ENCODE results near the gene PSPH. TPM values are rescaled to one million over a fixed set of nuclear protein-coding genes. Genes with fewer than 3 reads are reported as not detected.
A peak's percentile ranks its signal among the peaks of the same experiment; 100 is the strongest.

PSPH gene
- total RNA-seq, 2 donors from 2014 or later, result 8.3 to 25.4 TPM

DNA sequence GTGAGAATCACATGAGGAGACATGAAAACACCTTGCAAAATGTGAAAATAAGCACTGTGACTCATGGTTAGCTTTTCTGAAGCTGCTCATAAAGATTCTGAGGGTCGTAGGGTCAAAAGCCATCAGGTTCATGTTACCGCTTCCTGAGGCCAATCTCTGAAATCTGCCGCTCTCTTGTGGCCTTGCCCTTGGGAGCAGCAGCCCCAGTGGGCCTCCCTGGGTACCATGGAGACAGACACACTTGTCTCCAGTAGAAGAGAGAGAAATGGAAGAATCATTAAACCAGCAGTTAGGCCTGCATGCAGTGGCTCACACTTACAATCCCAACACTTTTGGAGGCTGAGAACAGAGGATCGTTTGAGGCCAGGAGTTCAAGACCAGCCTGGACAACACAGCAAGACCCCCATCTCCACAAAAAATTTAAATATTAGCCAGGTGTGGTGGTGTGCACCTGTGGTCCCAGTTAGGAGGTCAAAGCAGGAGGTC, 44.0 kb downstream of the PSPH start:
- Mint-ChIP-seq H3K4me1 (no peaks in the 10 kb centered on the region), H3K27ac (no peak overlapping the region), H3K36me3 (ENCODE audit: low read depth) (peaks cover 15% of the 10 kb centered on the region), H3K27me3 (no peaks in the 10 kb centered on the region), H3K9me3 (no peaks in the 10 kb centered on the region), H3K4me3 (no peak overlapping the region)
- ATAC-seq (replicated peaks), result peak; percentile 20

DNA sequence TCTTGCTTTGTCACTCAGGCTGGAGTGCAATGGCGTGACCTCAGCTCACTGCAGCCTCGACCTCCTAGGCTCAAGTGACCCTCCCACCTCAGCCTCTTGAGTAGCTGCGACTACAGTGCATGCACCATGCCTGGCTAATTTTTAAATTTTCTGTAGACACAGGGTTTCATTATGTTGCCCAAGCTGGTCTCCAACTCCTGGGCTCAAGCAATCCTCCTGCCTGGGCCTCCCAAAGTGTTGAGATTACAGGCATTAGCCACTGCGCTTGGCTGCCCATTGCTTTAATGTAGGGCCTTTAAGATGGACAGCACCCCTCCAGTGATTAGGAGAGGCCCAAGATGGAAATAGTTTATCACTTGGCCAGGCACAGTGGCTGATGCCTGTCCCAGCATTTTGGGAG, 47.5 kb downstream of the PSPH start:
- ATAC-seq (replicated peaks), result no peak
- Mint-ChIP-seq H3K9me3 (no peaks in the 10 kb centered on the region), H3K27me3 (no peaks in the 10 kb centered on the region), H3K4me3 (no peak overlapping the region), H3K27ac (no peak overlapping the region), H3K36me3 (ENCODE audit: low read depth) (peaks cover 17% of the 10 kb centered on the region), H3K4me1 (peaks cover 7% of the 10 kb centered on the region)

DNA sequence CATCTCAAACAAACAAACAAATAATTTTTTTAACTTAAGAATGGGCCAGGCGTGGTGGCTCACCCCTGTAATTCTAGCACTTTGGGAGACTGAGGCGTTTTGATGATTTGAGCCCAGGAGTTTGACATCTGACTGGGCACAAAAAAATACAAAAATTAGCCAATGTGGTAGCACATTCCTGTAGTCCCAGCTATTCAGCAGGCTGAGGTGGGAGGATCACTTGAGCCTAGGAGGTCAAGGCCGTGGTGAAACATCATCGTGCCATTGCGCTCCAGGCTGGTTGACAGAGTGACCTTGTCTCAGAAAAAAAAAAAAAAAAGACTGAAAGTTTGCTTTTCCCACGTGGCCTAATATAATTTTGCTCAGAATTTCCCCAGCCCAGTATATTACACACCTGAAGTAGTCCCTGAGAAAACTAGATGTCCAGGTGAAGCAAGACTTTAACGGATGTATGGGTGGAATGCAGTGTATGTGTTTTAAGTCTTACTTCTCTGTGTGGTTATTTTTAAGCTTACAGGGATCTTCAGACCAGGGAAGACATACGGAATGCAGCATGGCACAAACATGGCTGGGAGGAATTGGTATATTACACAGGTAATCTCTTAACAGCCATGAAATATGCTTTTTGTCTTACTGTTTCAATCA, 54.3 kb downstream of the PSPH start:
- Mint-ChIP-seq H3K4me1 (peaks cover 7% of the 10 kb centered on the region), H3K27ac (no peak overlapping the region), H3K27me3 (no peaks in the 10 kb centered on the region), H3K9me3 (no peaks in the 10 kb centered on the region), H3K36me3 (ENCODE audit: low read depth) (peaks cover 68% of the 10 kb centered on the region), H3K4me3 (no peak overlapping the region)
- ATAC-seq (replicated peaks), result no peak

DNA sequence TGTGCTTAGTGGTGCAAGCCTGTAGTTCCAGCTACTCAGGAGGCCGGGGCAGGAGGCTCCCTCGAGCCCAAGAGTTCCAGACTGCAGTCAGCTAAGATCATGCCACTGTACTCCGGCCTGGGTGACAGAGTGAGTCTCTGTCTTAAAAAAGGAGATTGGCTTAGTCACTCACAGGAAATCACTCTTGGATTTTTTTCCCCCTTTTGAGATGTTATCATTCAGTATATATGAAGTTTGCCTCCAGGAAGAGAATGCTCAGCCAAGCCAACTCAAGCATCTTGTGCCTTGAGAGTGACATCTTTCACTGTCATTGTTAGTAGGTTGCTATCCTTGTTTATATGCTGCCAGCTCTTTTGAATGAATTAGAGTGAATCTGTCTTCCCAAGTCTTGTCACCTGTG, 58.9 kb downstream of the PSPH start:
- no peaks in the 10 kb centered on the region for H3K4me1 Mint-ChIP-seq

DNA sequence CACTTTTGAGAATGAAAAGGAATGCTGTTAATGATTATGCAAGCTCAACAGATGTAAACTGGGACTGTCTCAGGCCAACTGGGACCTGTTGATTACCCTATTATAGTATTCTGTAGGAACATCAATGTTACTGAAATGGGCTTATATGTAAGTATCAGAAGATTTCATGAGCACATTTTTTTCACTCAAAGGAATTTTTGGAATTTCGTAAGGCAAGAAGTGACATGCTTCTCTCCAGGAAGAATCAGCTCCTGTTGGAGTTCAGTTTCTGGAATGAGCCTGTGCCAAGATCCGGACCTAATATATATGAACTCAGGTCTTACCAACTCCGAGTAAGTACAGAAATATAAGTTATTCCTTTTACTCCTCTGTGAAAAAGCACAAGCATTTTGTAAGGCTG, 67.7 kb downstream of the PSPH start:
- no peak for ATAC-seq (replicated peaks)

More for the DNA sequence above, 58.9 kb downstream of the PSPH start:
- peaks cover 81% of the 10 kb centered on the region for H3K36me3 Mint-ChIP-seq (ENCODE audit: low read depth)
- no peak overlapping the region for H3K27ac Mint-ChIP-seq
- H3K9me3 Mint-ChIP-seq, result no peaks in the 10 kb centered on the region
- no peaks in the 10 kb centered on the region for H3K27me3 Mint-ChIP-seq
- ATAC-seq (replicated peaks), result no peak
- H3K4me3 Mint-ChIP-seq, result no peak overlapping the region

DNA sequence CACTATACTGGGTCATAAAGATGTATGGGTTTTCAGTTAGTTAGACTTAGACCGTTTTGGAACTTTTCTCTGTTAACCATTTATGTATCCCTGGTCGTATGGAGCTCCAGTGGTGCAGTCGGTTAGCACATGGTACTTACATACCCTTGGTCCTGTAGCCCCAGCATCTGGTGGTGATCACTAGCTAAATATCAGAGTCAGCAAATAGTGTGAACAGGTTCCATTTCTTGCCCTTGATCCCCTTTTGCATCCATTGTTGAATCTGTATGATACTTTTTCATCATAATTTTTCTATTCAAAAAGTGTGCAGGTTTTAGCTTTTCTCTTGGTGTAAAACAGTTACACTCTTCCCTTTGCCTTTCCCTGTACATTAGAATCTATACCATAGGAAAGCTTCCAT, 71.0 kb downstream of the PSPH start:
- Mint-ChIP-seq H3K4me1 (peaks cover 4% of the 10 kb centered on the region), H3K27me3 (no peaks in the 10 kb centered on the region), H3K4me3 (no peak overlapping the region), H3K27ac (no peak overlapping the region), H3K36me3 (ENCODE audit: low read depth) (peaks cover 79% of the 10 kb centered on the region), H3K9me3 (no peaks in the 10 kb centered on the region)
- ATAC-seq (replicated peaks), result no peak

More for the DNA sequence above, 67.7 kb downstream of the PSPH start:
- Mint-ChIP-seq H3K27me3 (no peaks in the 10 kb centered on the region), H3K36me3 (ENCODE audit: low read depth) (peaks cover 88% of the 10 kb centered on the region), H3K4me1 (no peaks in the 10 kb centered on the region), H3K9me3 (no peaks in the 10 kb centered on the region), H3K4me3 (no peak overlapping the region), H3K27ac (no peak overlapping the region)

DNA sequence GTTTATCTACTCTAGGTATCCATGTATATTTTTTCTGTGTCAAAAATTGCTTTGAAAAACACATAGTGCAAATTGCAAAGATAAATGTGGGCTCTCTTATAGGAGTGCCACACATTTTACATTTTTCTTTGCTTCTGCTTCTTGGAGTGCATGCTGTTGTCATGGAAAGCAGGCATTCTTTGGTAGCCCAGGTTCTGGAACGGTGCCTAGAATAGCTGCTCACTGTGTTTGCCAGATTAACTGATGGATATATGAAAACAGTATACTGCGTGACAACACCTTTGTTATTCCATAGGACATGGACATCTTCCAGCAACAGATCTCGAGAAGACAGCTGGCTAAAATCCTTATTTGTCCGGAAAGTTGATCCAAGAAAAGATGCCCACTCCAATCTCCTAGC, 73.4 kb downstream of the PSPH start:
- Mint-ChIP-seq H3K4me1 (peaks cover 10% of the 10 kb centered on the region), H3K9me3 (no peaks in the 10 kb centered on the region), H3K36me3 (ENCODE audit: low read depth) (peaks cover 55% of the 10 kb centered on the region), H3K4me3 (no peak overlapping the region), H3K27me3 (no peaks in the 10 kb centered on the region), H3K27ac (no peak overlapping the region)
- no peak for ATAC-seq (replicated peaks)

DNA sequence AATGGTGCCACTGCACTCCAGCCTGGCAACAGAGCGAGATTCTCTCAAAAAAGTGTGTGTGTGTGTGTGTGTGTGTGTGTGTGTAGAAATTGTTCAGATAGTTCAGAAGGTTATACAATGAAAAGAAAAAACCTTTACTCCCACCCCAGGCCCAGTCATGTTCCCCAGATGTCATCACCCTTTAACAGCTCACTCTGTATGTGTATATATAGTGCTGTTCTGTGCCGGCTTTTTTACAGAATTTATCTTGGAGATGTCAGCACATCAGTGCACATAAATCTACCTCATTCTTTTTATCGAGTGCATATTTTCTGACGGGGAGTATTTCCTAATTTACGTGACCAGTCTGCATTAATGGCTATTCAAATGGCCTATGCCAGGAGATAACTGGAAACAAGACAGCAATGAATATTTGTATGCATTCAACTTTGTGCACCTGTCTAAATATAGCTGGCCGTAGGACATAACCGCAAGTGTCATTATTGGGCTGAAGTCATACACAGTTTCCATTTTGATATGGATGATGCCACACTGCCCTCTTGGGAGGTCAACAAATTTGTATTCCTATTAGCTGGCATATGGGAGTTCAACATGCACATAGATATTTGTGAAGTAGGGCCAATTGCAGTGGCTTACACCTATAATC, 75.1 kb downstream of the PSPH start:
- H3K36me3 Mint-ChIP-seq (ENCODE audit: low read depth), result peaks cover 37% of the 10 kb centered on the region
- no peak overlapping the region for H3K4me3 Mint-ChIP-seq
- H3K27ac Mint-ChIP-seq, result no peak overlapping the region
- H3K27me3 Mint-ChIP-seq, result no peaks in the 10 kb centered on the region
- H3K4me1 Mint-ChIP-seq, result peaks cover 13% of the 10 kb centered on the region
- no peak for ATAC-seq (replicated peaks)
- no peaks in the 10 kb centered on the region for H3K9me3 Mint-ChIP-seq

DNA sequence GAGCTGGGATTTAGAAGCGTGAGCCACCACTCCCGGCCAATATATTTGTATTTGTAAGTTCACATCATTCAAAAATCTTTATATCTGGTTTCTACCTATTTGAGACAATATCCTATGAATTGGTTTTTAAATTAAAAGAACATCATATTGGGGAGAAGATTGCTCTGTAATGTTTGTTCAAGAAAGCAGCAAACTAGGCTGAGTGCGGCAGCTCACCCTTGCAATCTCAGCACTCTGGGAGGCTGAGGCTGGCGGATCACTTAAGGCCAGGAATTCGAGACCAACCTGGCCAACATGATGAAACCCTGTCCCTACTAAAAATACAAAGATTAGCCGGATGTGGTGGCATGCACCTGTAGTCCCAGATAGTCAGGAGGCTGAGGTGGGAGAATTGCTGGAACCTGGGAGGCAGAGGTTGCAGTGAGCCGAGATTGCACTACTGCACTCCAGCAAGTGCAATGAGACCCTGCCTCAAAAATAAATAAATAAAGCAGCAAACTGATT, 77.4 kb downstream of the PSPH start:
- H3K27ac Mint-ChIP-seq, result no peak overlapping the region
- H3K4me3 Mint-ChIP-seq, result no peak overlapping the region
- peaks cover 30% of the 10 kb centered on the region for H3K4me1 Mint-ChIP-seq
- H3K9me3 Mint-ChIP-seq, result no peaks in the 10 kb centered on the region
- no peaks in the 10 kb centered on the region for H3K27me3 Mint-ChIP-seq
- no peak for ATAC-seq (replicated peaks)
- peaks cover 32% of the 10 kb centered on the region for H3K36me3 Mint-ChIP-seq (ENCODE audit: low read depth)

DNA sequence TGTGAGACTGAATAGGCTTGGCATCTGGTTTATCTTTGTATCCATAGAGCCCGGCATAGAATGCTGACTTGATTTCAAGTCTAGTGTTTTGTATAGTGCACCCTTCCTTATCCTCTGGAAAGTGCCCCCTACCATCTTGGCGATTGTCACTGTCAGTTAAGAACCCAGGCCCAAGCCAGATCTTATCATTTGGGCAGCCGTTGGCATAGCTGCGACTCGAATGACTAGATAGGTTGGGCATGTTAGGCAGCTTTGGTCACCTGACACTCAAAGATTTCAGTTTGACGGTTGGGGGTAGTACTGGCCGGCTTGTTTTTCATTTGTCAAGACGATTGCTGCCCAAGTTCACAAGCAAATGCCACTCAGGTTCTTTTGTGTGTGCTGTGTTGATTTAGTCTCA, 80.3 kb downstream of the PSPH start:
- no peak for ATAC-seq (replicated peaks)
- peaks cover 31% of the 10 kb centered on the region for H3K4me1 Mint-ChIP-seq
- peaks cover 19% of the 10 kb centered on the region for H3K36me3 Mint-ChIP-seq (ENCODE audit: low read depth)
- peak overlapping the region; percentile 25 for H3K27ac Mint-ChIP-seq
- H3K9me3 Mint-ChIP-seq, result no peaks in the 10 kb centered on the region
- H3K4me3 Mint-ChIP-seq, result no peak overlapping the region
- H3K27me3 Mint-ChIP-seq, result no peaks in the 10 kb centered on the region

DNA sequence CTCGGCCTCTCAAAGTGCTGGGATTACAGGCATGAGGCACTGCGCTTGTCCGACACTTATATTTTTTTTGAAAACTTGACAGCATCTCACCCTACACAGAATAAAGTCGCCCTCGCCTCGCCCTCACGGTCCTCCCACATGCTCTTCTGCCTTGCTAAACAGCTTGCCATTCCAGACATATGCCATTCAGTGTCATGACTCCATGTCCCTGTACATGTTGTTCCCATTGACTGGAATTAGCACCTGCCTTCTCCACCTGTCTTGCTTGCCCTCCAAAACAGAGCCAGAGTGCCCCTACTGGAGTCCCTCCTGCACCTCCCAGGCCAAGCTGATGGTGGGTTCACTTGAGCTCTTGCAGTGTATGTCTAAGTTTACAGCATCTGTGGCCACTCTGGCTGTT, 80.7 kb downstream of the PSPH start:
- Mint-ChIP-seq H3K36me3 (ENCODE audit: low read depth) (peaks cover 19% of the 10 kb centered on the region), H3K27me3 (no peaks in the 10 kb centered on the region), H3K9me3 (no peaks in the 10 kb centered on the region), H3K4me1 (peaks cover 31% of the 10 kb centered on the region), H3K27ac (no peak overlapping the region), H3K4me3 (no peak overlapping the region)
- no peak for ATAC-seq (replicated peaks)

DNA sequence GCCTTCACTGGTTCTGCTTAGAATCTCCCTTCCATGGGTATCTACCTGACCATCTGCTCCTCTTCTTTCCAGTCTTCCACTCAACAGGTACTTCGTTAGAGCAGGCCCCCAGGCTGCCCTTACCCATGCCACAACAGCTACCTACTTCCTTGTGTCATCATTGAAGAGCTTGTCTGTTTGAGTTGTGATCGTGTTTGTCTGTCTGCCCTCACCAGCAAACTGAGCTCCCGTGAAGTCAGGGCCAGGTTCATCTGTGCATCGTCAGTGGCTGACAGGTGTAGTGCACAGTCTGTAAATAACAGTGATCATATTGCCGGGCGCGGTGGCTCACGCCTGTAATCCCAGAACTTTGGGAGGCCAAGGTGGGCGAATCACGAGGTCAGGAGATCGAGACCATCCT, 81.9 kb downstream of the PSPH start:
- Mint-ChIP-seq H3K9me3 (no peaks in the 10 kb centered on the region), H3K4me3 (no peak overlapping the region), H3K36me3 (ENCODE audit: low read depth) (peaks cover 19% of the 10 kb centered on the region), H3K27ac (peak overlapping the region; percentile 38), H3K4me1 (peaks cover 26% of the 10 kb centered on the region), H3K27me3 (no peaks in the 10 kb centered on the region)
- no peak for ATAC-seq (replicated peaks)

DNA sequence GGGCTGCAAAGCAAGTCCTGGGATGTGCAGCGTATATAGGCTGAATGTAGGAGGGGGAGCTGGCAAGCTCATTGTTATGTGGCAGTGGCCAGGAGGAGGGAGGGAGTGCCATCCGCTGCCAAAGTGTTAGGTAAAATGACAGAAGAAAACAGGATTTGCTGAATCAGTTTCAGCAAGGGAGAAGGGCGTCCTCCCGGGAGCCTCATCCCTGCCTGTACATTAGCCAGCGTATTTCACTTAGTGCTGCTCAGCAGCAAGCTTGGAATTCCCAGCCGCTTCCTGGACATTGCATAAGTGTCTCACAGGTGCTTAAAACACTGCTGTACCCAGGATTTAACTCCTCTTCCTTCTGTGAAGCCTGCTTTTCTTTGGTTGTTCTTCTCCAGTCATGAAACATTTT, 84.4 kb downstream of the PSPH start:
- Mint-ChIP-seq H3K9me3 (no peaks in the 10 kb centered on the region), H3K27ac (no peak overlapping the region), H3K36me3 (ENCODE audit: low read depth) (peaks cover 19% of the 10 kb centered on the region), H3K27me3 (no peaks in the 10 kb centered on the region), H3K4me3 (no peak overlapping the region), H3K4me1 (peaks cover 40% of the 10 kb centered on the region)
- no peak for ATAC-seq (replicated peaks)

DNA sequence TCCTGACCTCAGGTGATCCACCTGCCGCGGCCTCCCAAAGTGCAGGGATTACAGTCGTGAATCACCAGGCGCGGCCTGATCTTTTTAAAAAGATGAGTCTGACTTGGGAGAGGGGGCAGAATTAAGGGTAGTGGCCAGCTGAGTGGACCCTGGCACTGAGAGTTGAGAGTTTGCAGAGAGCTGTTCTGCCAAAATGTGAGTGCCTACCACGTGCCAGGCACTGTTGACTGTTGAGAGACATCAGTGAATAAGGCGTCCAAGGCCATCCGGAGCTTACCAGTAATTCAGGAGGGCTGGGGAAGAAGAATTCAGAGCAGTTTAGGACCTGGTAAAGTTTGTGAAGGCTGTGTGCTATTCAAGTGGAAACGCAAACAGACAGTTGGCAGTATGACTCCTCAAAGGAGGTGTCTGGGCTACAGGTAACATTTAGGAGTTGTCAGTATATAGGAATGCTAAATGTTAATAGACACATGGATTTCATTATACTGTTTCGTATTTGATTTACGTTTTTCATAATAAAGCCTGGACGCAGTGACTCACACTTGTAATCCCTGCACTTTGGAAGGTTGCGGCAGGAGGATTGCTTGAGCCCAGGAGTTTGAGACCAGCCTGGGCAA, 85.3 kb downstream of the PSPH start:
- peak overlapping the region; percentile 12 for H3K27ac Mint-ChIP-seq
- H3K4me1 Mint-ChIP-seq, result peaks cover 36% of the 10 kb centered on the region

DNA sequence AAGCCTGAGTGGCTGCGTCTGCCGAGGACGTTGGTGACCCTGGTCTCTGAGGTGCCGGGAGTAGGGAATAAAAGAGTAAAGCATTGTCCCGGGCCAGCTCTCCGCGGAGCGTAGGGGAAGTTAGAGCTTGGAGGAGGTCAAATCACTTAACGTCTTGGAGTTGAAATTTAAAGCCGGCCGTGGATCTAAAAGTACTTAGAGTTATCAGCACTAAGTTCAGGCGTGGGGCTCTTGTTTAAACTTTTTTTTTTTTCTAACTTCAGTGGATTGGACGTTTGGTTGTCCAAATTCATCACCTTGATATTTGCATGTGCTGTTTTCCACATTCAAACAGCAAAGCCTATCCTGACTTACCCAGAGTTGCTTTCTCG, 86.2 kb downstream of the PSPH start:
- Mint-ChIP-seq H3K4me1 (peaks cover 30% of the 10 kb centered on the region), H3K27me3 (no peaks in the 10 kb centered on the region), H3K27ac (peak overlapping the region; percentile 85), H3K4me3 (peak overlapping the region; percentile 79), H3K36me3 (ENCODE audit: low read depth) (peaks cover 14% of the 10 kb centered on the region), H3K9me3 (no peaks in the 10 kb centered on the region)
- ATAC-seq (replicated peaks), result no peak

More for the DNA sequence above, 85.3 kb downstream of the PSPH start:
- Mint-ChIP-seq H3K4me3 (peak overlapping the region; percentile 79), H3K36me3 (ENCODE audit: low read depth) (peaks cover 19% of the 10 kb centered on the region), H3K27me3 (no peaks in the 10 kb centered on the region), H3K9me3 (no peaks in the 10 kb centered on the region)
- ATAC-seq (replicated peaks), result no peak

All from activated T-helper 17 cell treated with anti-CD3 and anti-CD28 coated beads, Interleukin-2, amount 50 U/mL, for 72 hours (primary cell).